IPS-NIHi11 (cell line): ENCODE data around the gene NUDT22.
"Not testable (repeated sequence)": the region's sequence is repeated elsewhere in the genome, so short reads cannot be mapped to it uniquely, and the experiment has no call there.

ENCODE experiments used
- DNase-seq: peaks from one replicate; pipeline ENCODE4 v3.0.0; 2012; ENCODE audit warnings: mixed read lengths, low spot score

The NUDT22 gene

GRCh38 chr11:64244107-64244506 lies 18.0 kb downstream of the NUDT22 start:
- DNase-seq: no peak

- no peak for DNase-seq
Observed at GRCh38 chr11:64244966-64245365, 18.9 kb downstream of the NUDT22 start.

GRCh38 chr11:64245401-64245796 lies 19.3 kb downstream of the NUDT22 start:
- DNase-seq: no peak

GRCh38 chr11:64245797-64246620 lies 19.9 kb downstream of the NUDT22 start:
- DNase-seq: no peak

- not testable (repeated sequence) for DNase-seq
Observed at GRCh38 chr11:64246621-64246870, 20.5 kb downstream of the NUDT22 start.

- peak; percentile 83 for DNase-seq
Observed at GRCh38 chr11:64246871-64247728, 21.0 kb downstream of the NUDT22 start, which contains the start of gene PPP1R14B. Gene PPP1R14B (minus strand): TSS chr11:64246943. CDS start chr11:64246673, 270 bp downstream.

GRCh38 chr11:64247729-64248531 lies 21.9 kb downstream of the NUDT22 start:
- no peak for DNase-seq

GRCh38 chr11:64248578-64248977 lies 22.5 kb downstream of the NUDT22 start:
- DNase-seq: no peak

GRCh38 chr11:64249038-64249437 lies 23.0 kb downstream of the NUDT22 start:
- DNase-seq: no peak

GRCh38 chr11:64249563-64250414 lies 23.7 kb downstream of the NUDT22 start:
- DNase-seq: no peak

- DNase-seq: no peak
Observed at GRCh38 chr11:64250415-64251015, 24.4 kb downstream of the NUDT22 start.

GRCh38 chr11:64251016-64251752 lies 25.1 kb downstream of the NUDT22 start, which contains the start of gene PLCB3:
Gene PLCB3 (plus strand): TSS chr11:64251530. CDS start chr11:64251650, 120 bp downstream.
- DNase-seq: peak; percentile 89

- DNase-seq: no peak
Observed at GRCh38 chr11:64251753-64252002, 25.6 kb downstream of the NUDT22 start.

- peak; percentile 71 for DNase-seq
Observed at GRCh38 chr11:64252003-64252872, 26.2 kb downstream of the NUDT22 start.

GRCh38 chr11:64253043-64253442 lies 27.0 kb downstream of the NUDT22 start:
- DNase-seq: no peak

GRCh38 chr11:64253481-64253880 lies 27.4 kb downstream of the NUDT22 start:
- DNase-seq: no peak

- no peak for DNase-seq
Observed at GRCh38 chr11:64254326-64254725, 28.3 kb downstream of the NUDT22 start.

GRCh38 chr11:64255135-64256128 lies 29.4 kb downstream of the NUDT22 start:
- no peak for DNase-seq
